ENCODE data around the gene ARHGEF28.

The ARHGEF28 gene

GRCh38 chr5:73757416-73757815, 131.4 kb downstream of the ARHGEF28 start:
- no peaks in the 10 kb centered on the region for H3K27me3 ChIP-seq (replicated peaks; ENCODE audit: insufficient read depth, low read length)
- no peak overlapping the region for H3K27ac ChIP-seq (ENCODE audit: low read length)
- H3K4me2 ChIP-seq (ENCODE audit: low read depth, low read length) = no peak overlapping the region
- no peak overlapping the region for H2AFZ ChIP-seq (ENCODE audit: low read length)
- no peaks in the 10 kb centered on the region for H4K20me1 ChIP-seq (ENCODE audit: insufficient read depth, low read length)
- TF ChIP-seq CTCF (IDR thresholded peaks at IDR 0.05; ENCODE audit: low read length) (no peak), EZH2phosphoT487 (IDR thresholded peaks at IDR 0.05; ENCODE audit: low read length) (no peak), EZH2 (optimal IDR thresholded peaks at IDR 0.05; ENCODE audit: low read depth, low read length) (no peak)
- H3K4me3 ChIP-seq (ENCODE audit: low read length) = no peak overlapping the region
- H3K9ac ChIP-seq (ENCODE audit: low read length) = no peak overlapping the region
- 0 out of 2 replicates have a peak, but pooled peaks cover 6% of the 10 kb centered on the region for H3K4me1 ChIP-seq (ENCODE audit: low read length)
- no peaks in the 10 kb centered on the region for H3K9me2 ChIP-seq (replicated peaks; ENCODE audit: insufficient read depth, low read length)
- H3K36me3 ChIP-seq (replicated peaks; ENCODE audit: insufficient read depth, low read length) = no peaks in the 10 kb centered on the region
- no peaks in the 10 kb centered on the region for H3K79me2 ChIP-seq (ENCODE audit: low read length)
- DNase-seq = no peak
- no peaks in the 10 kb centered on the region for H3K9me3 ChIP-seq (replicated peaks; ENCODE audit: insufficient read depth, low read length)
- H3F3A ChIP-seq (ENCODE audit: insufficient read depth, low read length) = no peaks in the 10 kb centered on the region

- no peak overlapping the region for H3K27ac ChIP-seq (ENCODE audit: low read length)
- H3K9me3 ChIP-seq (replicated peaks; ENCODE audit: insufficient read depth, low read length) = no peaks in the 10 kb centered on the region
- no peak overlapping the region for H3K4me2 ChIP-seq (ENCODE audit: low read depth, low read length)
- no peak overlapping the region for H3K9ac ChIP-seq (ENCODE audit: low read length)
- no peaks in the 10 kb centered on the region for H4K20me1 ChIP-seq (ENCODE audit: insufficient read depth, low read length)
- H3K4me3 ChIP-seq (ENCODE audit: low read length) = no peak overlapping the region
- H3F3A ChIP-seq (ENCODE audit: insufficient read depth, low read length) = no peaks in the 10 kb centered on the region
- TF ChIP-seq CTCF (IDR thresholded peaks at IDR 0.05; ENCODE audit: low read length) = no peak
- no peak for TF ChIP-seq EZH2 (optimal IDR thresholded peaks at IDR 0.05; ENCODE audit: low read depth, low read length)
- no peak for TF ChIP-seq EZH2phosphoT487 (IDR thresholded peaks at IDR 0.05; ENCODE audit: low read length)
- H3K27me3 ChIP-seq (replicated peaks; ENCODE audit: insufficient read depth, low read length) = no peaks in the 10 kb centered on the region
- H2AFZ ChIP-seq (ENCODE audit: low read length) = no peak overlapping the region
- DNase-seq = no peak
- no peaks in the 10 kb centered on the region for H3K36me3 ChIP-seq (replicated peaks; ENCODE audit: insufficient read depth, low read length)
- H3K4me1 ChIP-seq (ENCODE audit: low read length) = no peaks in the 10 kb centered on the region
- no peaks in the 10 kb centered on the region for H3K79me2 ChIP-seq (ENCODE audit: low read length)
- no peaks in the 10 kb centered on the region for H3K9me2 ChIP-seq (replicated peaks; ENCODE audit: insufficient read depth, low read length)
Observed at GRCh38 chr5:73759771-73760170, 133.8 kb downstream of the ARHGEF28 start.

- no peak overlapping the region for H3K27ac ChIP-seq (ENCODE audit: low read length)
- no peak overlapping the region for H3K4me3 ChIP-seq (ENCODE audit: low read length)
- no peaks in the 10 kb centered on the region for H3K9me3 ChIP-seq (replicated peaks; ENCODE audit: insufficient read depth, low read length)
- no peaks in the 10 kb centered on the region for H4K20me1 ChIP-seq (ENCODE audit: insufficient read depth, low read length)
- no peak for DNase-seq
- no peaks in the 10 kb centered on the region for H3K4me1 ChIP-seq (ENCODE audit: low read length)
- H3K9ac ChIP-seq (ENCODE audit: low read length) = no peak overlapping the region
- H3K9me2 ChIP-seq (replicated peaks; ENCODE audit: insufficient read depth, low read length) = no peaks in the 10 kb centered on the region
- H3K27me3 ChIP-seq (replicated peaks; ENCODE audit: insufficient read depth, low read length) = no peaks in the 10 kb centered on the region
- no peak for TF ChIP-seq CTCF (IDR thresholded peaks at IDR 0.05; ENCODE audit: low read length)
- TF ChIP-seq EZH2 (optimal IDR thresholded peaks at IDR 0.05; ENCODE audit: low read depth, low read length) = no peak
- no peak for TF ChIP-seq EZH2phosphoT487 (IDR thresholded peaks at IDR 0.05; ENCODE audit: low read length)
- no peak overlapping the region for H3K4me2 ChIP-seq (ENCODE audit: low read depth, low read length)
- H3F3A ChIP-seq (ENCODE audit: insufficient read depth, low read length) = no peaks in the 10 kb centered on the region
- H3K79me2 ChIP-seq (ENCODE audit: low read length) = no peaks in the 10 kb centered on the region
- H2AFZ ChIP-seq (ENCODE audit: low read length) = no peak overlapping the region
- H3K36me3 ChIP-seq (replicated peaks; ENCODE audit: insufficient read depth, low read length) = no peaks in the 10 kb centered on the region
Observed at GRCh38 chr5:73763300-73764032, 137.5 kb downstream of the ARHGEF28 start.
